GM21529 (cell line): ENCODE data around the gene ACKR3.

Source experiments
- ATAC-seq: cut with Tn5 transposase; IDR thresholded peaks from one replicate; pipeline ENCODE4 v1.9.1; 2021; ENCODE audit not compliant: unreplicated experiment

Gene ACKR3

DNA sequence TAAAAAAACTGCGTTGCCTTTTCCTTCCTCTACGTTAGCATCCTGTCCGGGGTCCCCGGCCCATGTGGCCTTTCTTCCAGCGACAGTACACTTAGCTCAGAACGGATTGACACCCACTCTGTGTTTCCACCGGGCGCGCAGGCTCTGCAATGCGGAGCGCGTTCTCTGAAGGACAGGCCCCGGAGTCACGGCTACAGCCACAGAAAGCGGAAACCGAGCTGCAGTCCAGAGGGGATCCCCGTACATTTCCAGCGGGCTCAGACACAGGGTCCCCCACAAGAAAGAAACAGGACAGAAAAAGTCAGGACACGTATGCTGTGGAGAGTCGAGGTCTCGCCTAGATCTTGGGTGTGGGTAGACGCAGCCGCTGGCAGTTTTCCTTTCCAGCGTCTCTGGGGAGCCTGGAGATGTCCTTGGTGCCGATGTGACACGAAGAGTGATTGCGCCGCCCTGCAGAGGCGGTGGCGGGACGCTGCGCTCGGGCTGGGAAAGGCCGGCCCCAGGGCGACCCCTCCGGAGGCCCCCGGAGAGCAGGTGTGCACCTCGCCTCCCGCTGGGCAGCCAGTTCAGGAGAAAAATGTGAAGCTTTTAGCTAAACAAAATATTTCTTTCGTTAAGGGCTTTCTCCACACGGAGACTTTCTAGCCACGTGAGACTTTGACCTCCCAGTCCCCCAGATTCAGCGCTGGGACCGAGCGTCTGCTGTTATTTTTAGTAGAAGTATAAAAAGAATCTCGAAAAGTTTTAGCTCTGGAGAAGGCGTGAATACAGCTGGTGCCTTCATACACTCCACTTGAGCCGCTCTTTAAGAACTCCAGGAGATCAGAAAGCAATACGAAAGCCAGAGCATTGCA, 1.3 kb upstream of the ACKR3 start:
- peak; percentile 46 for ATAC-seq

DNA sequence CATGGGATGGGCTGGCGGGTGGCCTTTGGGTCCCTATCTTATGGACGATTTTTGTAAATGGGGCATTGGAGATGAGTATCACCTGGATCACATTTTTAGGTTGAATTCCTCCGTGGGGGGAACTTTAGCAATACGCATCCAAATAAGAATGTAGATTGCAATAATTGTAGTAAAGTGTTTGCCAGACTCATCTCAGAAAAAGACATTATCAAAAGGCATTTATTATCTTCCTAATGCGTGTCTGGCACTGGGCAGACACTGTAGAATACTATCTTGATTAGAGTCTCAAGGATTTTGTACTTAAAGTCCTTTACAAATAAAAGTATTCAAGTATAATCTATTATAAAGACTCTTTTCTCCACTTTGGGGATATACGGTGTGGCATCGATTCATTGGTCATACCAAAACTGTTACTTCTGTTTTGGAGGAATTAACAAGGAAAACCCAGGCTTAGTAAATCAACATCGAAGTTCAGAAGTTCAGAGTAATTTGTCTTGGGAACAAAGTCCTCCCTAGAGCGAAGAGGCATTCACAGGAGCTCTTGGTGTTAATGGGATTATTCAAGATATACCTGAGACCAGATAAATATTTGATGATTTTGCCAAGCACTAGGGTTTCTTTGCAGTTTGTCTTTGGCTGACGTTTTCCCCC, 578 bp upstream of the ACKR3 start:
- ATAC-seq, result no peak

DNA sequence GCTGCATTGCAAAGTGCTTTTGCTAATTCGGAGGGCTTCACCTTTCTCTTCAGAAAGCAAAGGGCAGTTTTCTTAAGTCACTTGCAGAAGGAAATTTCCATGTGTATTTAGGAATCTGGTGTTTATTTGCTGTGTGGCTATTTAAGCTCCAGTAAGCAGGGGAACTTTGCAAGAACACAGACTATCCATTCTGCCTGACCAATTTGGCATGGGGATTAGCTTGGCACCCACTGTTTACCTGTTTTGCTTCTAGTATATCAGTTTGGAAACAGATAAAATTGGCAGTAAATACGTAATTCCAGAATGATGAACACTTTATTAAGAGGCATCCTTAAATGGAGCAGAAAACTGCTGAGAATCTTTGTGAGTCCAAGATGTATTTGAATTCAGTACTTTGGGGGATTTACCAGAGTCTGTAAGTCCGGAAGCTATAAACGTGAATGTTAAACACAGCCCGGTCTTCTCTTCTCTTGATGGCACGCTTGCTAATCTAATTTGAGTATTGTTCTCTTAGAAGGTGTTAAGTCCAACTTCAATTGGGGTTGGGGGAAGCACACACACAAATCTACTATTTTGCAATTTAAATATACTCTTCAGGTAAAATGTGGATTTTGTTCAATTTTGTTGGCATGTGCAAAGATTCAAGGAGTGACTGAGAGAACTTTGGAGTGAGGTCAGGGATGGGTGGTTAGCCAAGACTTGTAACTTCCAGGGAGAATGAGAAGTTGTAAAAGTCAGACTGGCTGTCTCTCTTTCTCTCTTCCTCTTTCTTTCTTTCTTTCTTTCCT, 650 bp downstream of the ACKR3 start:
- peak; percentile 41 for ATAC-seq

DNA sequence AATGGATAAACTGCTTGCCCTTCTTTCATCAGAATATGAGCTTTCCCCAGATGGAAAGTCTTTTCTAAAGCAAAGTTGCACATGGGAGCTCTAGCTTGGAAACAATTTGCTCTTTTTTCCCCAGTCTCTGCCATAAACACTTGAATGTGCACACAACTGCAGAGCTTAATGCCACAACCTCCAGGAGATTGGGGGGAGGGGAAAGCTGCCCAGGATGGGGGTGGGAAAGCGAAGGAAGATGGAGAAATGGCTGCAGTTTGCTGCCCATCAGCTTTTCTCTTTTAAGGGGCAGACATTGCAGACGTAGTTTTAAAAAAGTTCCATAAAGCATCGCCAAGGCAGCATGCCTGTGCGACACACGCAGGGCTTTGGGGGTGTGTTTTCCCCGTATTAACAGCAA, 1.5 kb downstream of the ACKR3 start:
- ATAC-seq, result no peak

DNA sequence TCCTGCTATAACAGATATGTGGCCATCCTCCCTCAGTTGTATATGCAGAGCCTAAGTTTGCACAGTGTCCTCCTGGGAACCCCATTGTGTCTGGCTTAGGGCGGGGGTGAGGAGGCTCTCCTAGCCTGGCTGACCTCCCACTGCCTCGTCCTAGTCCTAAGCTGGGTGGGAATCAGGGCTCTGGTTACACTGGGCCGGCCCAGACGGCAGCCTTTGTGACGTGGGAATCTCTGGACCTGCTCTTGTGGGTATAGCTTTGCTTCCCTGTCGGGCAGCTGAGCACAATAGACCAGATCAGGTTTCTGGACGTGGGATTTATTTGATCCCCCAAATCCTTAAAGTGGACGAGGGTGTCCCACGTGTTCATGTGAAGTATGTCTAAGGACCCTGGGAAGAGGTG, 2.9 kb downstream of the ACKR3 start:
- ATAC-seq, result no peak

DNA sequence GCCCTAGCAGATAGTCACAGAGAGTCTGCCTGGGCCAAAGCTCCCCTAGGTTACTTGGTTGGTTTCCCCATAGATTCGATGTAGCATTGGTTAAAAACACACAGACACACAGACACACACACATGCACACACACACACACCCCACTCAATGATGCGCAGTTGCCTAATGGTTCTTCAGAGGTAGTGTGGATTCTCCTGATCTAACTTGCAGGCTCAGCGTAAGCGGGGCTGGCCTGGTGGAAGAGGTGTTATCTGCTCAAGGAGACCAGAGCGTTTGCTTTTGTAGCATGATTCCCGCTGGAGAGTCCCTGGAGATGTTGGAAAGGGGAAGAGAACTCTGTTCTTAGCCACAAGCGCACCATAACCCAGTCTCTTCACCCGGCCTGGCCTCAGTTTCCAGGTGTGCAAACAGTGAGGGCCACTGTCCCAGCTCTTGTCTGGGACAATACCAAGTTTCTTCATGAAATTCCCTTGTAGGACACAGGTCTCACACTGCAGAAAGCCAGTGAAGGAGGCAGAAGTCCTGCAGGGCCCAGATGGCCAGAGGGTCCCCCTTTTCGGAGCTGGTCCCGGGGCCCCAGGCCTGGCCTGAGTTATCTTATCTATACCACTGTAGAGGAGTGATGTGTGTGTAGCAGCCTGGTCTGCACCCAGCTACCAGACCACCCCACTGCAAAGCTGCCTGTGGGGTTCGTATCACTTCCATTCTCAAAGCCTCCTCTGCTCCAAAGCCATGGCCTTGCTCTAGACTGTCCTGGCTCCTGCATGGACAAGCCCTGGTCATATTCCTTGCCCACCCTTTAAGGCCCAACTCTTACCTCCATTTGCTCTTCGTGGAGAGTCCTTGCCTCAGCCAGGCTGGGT, 3.7 kb downstream of the ACKR3 start:
- no peak for ATAC-seq

DNA sequence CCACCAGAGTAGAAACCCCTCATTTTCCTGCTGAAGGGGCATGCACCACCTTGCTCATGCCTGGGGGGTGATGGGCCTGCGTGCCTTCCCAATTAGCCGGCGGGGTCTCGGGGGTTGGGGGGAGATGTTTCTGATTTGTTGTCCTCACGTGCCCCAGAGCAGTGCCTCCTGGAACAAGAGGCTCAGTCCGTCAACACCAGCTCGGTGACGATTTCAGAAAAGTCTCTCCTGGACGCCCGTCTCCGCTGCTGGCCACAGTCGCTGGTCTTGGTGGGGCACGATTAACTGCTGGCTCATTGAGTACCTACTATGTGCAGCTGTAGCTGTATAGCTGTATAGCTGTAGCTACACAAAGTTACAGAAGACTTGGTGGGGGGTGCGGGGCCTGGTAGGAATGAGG, 4.4 kb downstream of the ACKR3 start:
- ATAC-seq, result no peak

DNA sequence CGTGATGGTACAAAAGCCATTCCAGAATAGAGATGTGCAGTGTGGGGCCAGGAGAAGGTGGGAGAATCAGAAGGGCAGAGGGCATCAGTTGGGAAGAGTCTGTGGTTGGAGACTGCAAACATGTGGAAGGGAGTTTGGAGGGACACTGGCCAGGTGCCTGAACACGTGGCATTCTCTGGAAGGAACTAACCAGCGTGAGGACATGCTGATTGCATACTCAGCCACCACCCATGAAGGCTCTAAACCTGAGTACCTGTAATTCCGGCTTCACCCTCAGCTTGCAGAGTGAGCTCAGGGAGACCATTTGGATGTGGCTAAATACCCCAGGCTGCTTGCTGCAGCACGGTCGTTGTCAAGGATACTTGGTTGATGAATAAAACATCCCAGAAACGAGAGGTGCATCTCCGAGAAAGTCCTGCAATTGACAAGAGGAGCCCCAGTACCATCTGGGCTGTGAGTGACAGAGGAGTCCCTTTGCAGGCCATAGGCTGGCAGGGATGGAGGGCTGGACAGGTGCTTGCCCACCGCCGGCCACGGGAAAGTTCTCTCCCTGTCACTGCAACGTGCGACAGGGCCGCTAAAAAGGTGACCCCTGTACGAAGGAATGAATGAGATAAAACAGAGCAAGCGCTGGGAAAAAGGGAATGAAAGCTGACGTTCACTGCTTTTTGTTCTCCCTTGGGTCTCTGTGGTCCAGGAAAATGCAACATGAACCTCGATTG, 5.0 kb downstream of the ACKR3 start:
- ATAC-seq, result no peak

DNA sequence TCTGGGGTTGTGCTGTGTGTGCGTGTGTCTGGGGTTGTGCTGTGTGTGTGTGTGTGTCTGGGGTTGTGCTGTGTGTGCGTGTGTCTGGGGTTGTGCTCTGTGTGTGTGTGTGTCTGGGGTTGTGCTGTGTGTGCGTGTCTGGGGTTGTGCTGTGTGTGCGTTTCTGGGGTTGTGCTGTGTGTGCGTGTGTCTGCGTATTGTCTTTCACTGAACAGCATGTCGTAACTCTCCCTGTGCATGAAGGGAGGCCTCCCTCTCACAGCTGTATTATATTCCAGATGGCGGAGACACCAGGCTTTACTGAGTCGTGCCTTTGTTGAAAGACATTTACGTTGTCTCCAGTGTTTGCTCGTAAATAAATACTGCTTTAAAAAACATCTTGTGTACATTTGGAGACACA, 5.9 kb downstream of the ACKR3 start:
- no peak for ATAC-seq

DNA sequence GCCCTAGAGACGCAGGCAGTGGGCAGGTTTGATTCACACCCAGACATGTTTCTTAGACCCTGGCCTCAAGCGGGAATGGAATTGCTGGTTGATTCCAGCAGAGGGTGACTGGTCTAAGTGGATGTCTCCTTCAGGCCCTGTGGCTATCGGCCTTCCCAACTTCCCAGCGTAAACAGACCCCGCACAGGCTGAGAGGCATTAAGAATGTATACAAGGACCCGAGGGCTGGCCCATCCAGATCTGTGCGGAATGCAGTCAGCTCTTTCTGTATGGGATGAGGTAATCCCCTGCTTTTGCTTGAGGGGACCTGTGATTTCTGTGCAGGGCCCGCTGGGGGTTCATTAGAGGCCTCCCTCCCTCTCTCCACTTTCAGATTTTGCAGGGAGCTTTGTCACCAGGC, 6.5 kb downstream of the ACKR3 start:
- no peak for ATAC-seq

DNA sequence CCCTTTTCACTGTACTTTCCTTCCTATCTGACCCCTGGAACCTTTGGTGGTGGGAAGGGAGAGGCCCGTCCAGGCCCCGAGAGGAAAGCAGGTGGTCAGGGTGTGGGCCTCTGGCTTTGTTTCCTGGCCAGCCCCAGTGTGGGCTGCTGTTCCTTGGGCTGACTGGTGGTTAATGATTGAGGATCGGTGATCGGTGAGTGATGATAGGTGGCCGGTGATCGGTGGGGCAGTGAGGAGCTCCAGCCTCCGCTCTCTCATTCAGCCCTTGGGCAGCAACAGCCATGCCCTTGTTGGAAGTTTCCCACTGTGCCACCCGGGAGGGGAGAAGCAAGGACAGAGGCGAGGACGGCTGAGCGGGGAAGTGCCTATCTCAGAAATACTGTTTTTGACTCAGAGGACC, 7.3 kb downstream of the ACKR3 start:
- ATAC-seq, result no peak

DNA sequence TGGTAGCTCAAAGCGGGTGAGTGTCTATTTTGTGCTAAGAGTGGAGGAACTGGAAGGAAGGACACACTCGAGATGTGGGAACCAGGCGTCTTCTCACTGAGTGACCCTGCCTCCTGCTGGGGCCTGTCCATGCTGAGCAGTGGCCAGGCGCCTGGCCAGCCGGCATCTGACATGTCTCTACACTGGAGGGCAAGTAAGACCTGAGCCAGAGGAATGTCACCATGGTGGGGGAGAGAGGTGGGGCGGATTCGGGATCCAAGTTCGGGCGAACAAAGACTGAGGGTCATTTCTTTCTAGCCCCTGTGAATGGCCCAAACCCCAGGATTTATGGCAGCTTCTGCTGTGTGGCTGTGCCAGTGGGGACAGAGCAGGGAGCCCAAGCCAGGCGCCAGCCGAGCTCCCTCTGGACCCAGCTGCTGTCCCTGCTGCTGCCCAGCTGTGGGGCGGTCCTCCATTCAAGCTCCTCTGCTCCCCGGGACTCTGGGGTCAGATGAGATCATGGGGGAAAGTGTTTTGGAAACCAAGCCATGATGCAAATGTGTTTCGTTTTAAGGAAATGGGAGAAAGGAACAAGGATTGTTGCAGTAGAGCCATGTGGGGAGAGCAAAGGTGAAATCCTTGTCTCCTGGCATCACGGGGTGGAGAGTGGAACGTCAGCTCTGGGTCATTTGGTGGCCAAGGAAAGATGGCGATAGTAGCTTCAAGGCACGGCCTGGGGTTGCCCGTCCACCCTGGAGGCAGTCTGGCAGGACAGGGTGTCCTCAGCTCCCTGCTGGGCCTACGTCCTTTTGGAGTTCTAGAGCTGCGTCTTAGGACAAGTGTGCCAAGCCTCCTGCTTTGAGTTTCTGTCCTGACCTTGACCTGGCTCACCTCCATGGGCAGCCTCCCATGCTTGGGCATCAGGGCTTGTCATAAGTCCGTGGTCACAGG, 8.1 kb downstream of the ACKR3 start:
- ATAC-seq, result no peak

DNA sequence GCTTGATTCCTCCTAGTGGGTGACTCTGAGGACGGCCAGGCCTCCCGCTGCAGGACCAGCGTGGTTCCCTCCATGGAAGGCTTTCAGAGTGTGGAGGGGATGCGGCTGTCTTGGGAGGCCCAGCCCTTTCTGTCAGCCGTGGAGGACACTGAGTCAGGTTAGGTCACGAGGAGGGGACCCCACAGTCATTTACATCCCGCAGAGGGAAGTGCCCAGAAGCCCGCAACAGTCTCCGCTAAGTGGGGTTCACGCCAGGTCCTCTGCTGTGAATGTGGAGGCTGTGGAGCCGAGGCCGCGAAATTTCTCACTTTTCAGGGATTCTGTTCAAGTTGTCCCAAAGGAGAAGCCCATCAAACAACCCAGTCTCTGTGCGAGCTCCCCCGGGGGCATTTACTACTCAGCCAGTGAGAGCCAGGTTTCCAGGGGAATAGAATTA, 8.8 kb downstream of the ACKR3 start:
- no peak for ATAC-seq

DNA sequence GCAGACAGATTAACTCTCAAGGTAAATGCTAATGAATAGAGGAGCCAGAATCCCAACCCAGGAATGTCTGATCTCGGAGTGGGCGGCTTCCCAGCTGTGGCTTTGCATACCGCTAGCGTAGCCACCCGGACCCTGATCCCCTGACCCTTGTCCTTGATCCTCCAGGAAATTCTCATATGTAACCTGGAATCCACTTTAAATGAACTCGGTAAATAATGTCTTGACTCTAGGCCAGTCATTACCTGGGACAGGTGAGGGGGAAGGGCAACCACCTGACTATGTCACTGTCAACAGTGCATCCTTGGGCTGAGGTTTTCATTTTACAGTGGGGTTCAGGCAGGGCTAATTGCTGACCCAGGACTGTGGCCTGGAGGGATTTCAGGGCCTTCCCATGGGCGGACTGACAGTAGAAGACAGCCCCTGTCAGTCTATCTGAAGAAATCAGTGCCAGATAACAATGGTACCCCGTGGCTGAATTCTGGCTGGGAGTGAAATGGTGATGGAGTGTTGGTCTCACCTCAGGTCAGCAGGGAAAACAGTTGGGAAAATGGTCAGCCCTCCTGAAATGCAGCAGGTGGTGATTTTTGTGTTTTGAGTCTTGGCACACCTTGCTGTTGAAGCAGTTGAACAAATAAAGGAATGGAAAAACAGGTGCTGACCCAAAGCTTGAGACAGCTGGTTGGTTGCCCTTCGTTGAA, 9.6 kb downstream of the ACKR3 start:
- ATAC-seq, result no peak

DNA sequence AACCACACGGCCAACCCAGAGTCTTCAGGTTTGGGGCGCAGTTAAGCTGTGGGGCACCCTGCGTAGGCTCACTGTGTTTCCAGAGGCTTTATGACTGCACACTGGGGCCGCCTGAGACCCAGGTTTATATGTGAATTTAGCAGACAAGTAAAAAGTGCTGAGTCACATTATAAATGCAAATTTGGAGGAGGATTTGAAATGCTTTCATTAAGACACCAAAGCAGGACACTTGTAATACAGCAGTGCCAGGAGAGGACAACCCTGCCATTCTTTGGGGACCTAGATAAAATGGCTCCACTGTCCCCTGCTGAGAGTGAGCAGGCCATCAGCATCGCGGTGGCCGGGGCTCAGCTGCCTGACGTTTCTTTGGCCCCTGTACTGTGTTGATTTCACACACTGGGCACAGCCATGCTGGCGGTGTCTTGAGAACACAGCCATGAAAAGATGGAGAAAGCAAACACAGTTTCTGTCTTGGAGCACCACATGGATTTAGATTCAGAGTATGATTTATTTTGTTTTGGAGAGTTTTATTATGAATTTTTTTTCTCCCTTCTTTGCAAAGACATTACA, 10.2 kb downstream of the ACKR3 start:
- no peak for ATAC-seq

DNA sequence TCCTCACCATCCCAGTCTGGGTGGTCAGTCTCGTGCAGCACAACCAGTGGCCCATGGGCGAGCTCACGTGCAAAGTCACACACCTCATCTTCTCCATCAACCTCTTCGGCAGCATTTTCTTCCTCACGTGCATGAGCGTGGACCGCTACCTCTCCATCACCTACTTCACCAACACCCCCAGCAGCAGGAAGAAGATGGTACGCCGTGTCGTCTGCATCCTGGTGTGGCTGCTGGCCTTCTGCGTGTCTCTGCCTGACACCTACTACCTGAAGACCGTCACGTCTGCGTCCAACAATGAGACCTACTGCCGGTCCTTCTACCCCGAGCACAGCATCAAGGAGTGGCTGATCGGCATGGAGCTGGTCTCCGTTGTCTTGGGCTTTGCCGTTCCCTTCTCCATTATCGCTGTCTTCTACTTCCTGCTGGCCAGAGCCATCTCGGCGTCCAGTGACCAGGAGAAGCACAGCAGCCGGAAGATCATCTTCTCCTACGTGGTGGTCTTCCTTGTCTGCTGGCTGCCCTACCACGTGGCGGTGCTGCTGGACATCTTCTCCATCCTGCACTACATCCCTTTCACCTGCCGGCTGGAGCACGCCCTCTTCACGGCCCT, 11.2 kb downstream of the ACKR3 start:
- no peak for ATAC-seq

DNA sequence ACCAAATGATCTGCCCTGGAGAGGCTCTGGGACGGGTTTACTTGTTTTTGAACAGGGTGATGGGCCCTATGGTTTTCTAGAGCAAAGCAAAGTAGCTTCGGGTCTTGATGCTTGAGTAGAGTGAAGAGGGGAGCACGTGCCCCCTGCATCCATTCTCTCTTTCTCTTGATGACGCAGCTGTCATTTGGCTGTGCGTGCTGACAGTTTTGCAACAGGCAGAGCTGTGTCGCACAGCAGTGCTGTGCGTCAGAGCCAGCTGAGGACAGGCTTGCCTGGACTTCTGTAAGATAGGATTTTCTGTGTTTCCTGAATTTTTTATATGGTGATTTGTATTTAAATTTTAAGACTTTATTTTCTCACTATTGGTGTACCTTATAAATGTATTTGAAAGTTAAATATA, 11.9 kb downstream of the ACKR3 start:
- no peak for ATAC-seq

DNA sequence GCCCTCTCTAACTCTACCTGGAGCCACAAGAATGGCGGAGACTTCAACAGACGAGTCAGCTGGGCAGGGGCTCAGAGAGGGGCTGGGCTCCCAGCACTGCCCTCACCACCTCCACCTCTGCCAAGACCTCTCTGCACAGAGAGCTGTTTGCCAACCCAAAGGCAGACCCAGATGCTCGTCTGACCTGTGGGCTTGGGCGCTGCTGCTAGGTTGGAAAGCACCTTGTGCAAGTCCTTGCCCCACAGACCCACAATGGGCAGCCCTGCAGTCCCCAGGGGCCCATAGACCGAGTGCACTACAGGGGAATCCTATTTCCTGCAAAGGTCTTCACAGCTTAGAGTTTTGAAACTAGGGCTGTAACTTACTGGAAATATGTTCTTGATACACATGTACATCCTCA, 13.3 kb downstream of the ACKR3 start:
- ATAC-seq, result peak; percentile 52
